ENCODE data around the gene RXRA.

Gene RXRA

GRCh38 chr9:134313470-134313869 lies 12.8 kb upstream of the RXRA start:
- DNase-seq = no peak

- DNase-seq = no peak
Observed at GRCh38 chr9:134314039-134314949, 12.0 kb upstream of the RXRA start.

- DNase-seq = no peak
Observed at GRCh38 chr9:134314950-134315715, 11.1 kb upstream of the RXRA start.

- no peak for DNase-seq
Observed at GRCh38 chr9:134315716-134316448, 10.4 kb upstream of the RXRA start.

GRCh38 chr9:134316449-134317160 lies 9.7 kb upstream of the RXRA start:
- no peak for DNase-seq

- DNase-seq = no peak
Observed at GRCh38 chr9:134317400-134317789, 8.9 kb upstream of the RXRA start.

GRCh38 chr9:134317790-134318414 lies 8.4 kb upstream of the RXRA start:
- no peak for DNase-seq

- no peak for DNase-seq
Observed at GRCh38 chr9:134318481-134318891, 7.8 kb upstream of the RXRA start.

GRCh38 chr9:134318941-134319305 lies 7.3 kb upstream of the RXRA start:
- no peak for DNase-seq

GRCh38 chr9:134319306-134320125 lies 6.7 kb upstream of the RXRA start:
- no peak for DNase-seq

- DNase-seq = no peak
Observed at GRCh38 chr9:134320126-134320867, 6.0 kb upstream of the RXRA start.

- DNase-seq = no peak
Observed at GRCh38 chr9:134320868-134321471, 5.3 kb upstream of the RXRA start.

GRCh38 chr9:134321531-134321930 lies 4.7 kb upstream of the RXRA start:
- no peak for DNase-seq

- DNase-seq = no peak
Observed at GRCh38 chr9:134321946-134322741, 4.1 kb upstream of the RXRA start.

GRCh38 chr9:134322781-134323241 lies 3.4 kb upstream of the RXRA start:
- DNase-seq = no peak

GRCh38 chr9:134323741-134324358 lies 2.4 kb upstream of the RXRA start:
- DNase-seq = no peak

GRCh38 chr9:134324359-134325095 lies 1.7 kb upstream of the RXRA start:
- DNase-seq = no peak

Data from activated CD4-positive, alpha-beta T cell treated with anti-CD3 and anti-CD28 coated beads for 1 hour (primary cell).